ENCODE results near the gene MMRN2.

DNA sequence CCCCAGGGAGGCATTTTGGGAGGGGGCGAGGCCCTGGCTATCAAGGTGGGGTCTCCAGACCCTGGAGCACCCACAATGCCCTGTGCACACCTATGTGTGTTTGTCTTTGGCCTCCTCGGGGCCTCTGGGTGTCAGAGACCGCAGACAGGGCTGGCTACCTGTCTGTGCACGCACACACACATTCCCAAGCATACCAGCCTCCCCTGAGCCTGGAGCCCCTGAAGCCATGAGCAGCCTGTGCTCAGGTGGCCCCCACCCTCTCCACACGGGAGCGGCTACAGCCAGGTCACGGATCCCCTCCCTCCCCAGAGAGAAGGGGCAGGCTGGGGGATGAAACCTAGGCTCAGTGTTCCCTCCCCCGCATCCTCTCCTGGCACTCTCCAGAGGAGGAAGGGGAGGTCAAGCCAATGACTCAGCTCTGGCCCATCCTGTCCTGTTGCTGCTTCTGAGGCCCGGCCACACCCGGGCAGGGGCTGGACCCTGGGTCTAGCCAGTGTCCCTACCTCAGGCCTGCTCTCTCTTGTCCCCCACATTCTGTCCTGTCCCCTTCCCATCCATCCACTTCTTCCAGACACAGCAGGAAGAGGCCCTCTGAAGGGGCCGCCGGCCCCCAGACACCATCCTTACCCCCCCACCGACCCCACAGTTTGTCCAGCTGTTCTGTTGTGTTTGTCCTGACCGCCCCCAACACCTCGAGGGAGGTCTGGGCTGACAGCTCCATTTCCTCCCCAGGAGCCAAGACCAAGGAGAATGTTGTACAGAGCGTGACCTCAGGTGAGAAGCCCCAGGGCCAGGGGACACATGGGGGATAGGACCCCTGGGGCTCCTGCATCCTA, 1.7 kb upstream of the MMRN2 start:
- TF ChIP-seq CTCF (conservative IDR thresholded peaks at IDR 0.05; ENCODE audit: low read depth, low read length) = no peak
- no peak for TF ChIP-seq EZH2 (IDR thresholded peaks at IDR 0.05; ENCODE audit: borderline replicate concordance, low read depth, low read length, poor library complexity, severe bottlenecking)
